ENCODE measurements around the gene FAM47E.
A peak's percentile ranks its signal among the peaks of the same experiment; 100 is the strongest.

Gene FAM47E

GRCh38 chr4:76301775-76302162, 50.2 kb downstream of the FAM47E start:
- no peak for DNase-seq

GRCh38 chr4:76302826-76303438, 51.4 kb downstream of the FAM47E start:
- DNase-seq, result no peak

- no peak for DNase-seq
Measured at GRCh38 chr4:76305033-76305687, 53.6 kb downstream of the FAM47E start.

- DNase-seq, result peak; percentile 69
Measured at GRCh38 chr4:76305971-76306881, 54.7 kb downstream of the FAM47E start, which contains the start of gene STBD1. STBD1 (plus strand) TSS chr4:76306733; CDS start chr4:76306770, 37 bp downstream.

- peak; percentile 55 for DNase-seq
Measured at GRCh38 chr4:76306882-76307659, 55.5 kb downstream of the FAM47E start.

- DNase-seq, result no peak
Measured at GRCh38 chr4:76307660-76308014, 56.1 kb downstream of the FAM47E start.

GRCh38 chr4:76308548-76308947, 57.0 kb downstream of the FAM47E start:
- DNase-seq, result no peak

- DNase-seq, result no peak
Measured at GRCh38 chr4:76309939-76310550, 58.5 kb downstream of the FAM47E start.

GRCh38 chr4:76310683-76311082, 59.2 kb downstream of the FAM47E start:
- DNase-seq, result no peak

GRCh38 chr4:76311896-76312331, 60.4 kb downstream of the FAM47E start:
- no peak for DNase-seq

- DNase-seq, result no peak
Measured at GRCh38 chr4:76312457-76312856, 60.9 kb downstream of the FAM47E start.

GRCh38 chr4:76313547-76313946, 62.0 kb downstream of the FAM47E start:
- no peak for DNase-seq

GRCh38 chr4:76315267-76315918, 63.9 kb downstream of the FAM47E start:
- no peak for DNase-seq

- no peak for DNase-seq
Measured at GRCh38 chr4:76316131-76316530, 64.6 kb downstream of the FAM47E start.

- DNase-seq, result no peak
Measured at GRCh38 chr4:76322236-76322635, 70.7 kb downstream of the FAM47E start.

GRCh38 chr4:76325072-76325471, 73.6 kb downstream of the FAM47E start:
- no peak for DNase-seq

GRCh38 chr4:76326515-76326914, 75.0 kb downstream of the FAM47E start:
- no peak for DNase-seq
